Measurements from ENCODE around the gene OR6M1.

DNA sequence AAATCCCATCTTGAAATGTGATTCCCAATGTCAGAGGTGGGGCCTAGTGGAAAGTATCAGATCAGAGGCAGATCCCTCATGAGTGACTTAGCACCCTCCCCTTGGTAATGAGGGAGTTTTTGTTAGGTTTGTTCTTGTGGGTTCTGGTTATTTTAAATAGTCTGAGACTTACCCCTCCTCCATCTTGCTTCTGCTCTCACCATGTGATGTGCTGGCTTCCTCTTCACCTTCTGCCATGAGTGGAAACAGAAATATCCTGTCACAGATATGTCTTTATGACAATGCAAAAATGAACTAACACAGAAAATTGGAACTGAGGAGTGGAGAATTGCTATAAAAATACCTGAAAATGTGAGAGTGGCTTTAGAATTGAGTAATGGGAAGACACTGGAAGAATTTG, 46.2 kb upstream of the OR6M1 start:
- TF ChIP-seq RFX5 (IDR thresholded peaks at IDR 0.05) (no peak), POLR2A (IDR thresholded peaks at IDR 0.05; ENCODE audit: low read length) (no peak), MAFK (IDR thresholded peaks at IDR 0.05; ENCODE audit: partially characterized antibody) (no peak), MAX (IDR thresholded peaks at IDR 0.05) (no peak), JUNB (IDR thresholded peaks at IDR 0.05) (no peak)
- TF ChIP-seq, protein P1, sequence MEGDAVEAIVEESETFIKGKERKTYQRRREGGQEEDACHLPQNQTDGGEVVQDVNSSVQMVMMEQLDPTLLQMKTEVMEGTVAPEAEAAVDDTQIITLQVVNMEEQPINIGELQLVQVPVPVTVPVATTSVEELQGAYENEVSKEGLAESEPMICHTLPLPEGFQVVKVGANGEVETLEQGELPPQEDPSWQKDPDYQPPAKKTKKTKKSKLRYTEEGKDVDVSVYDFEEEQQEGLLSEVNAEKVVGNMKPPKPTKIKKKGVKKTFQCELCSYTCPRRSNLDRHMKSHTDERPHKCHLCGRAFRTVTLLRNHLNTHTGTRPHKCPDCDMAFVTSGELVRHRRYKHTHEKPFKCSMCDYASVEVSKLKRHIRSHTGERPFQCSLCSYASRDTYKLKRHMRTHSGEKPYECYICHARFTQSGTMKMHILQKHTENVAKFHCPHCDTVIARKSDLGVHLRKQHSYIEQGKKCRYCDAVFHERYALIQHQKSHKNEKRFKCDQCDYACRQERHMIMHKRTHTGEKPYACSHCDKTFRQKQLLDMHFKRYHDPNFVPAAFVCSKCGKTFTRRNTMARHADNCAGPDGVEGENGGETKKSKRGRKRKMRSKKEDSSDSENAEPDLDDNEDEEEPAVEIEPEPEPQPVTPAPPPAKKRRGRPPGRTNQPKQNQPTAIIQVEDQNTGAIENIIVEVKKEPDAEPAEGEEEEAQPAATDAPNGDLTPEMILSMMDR (IDR thresholded peaks at IDR 0.05) = no peak
- TF ChIP-seq, protein P2, sequence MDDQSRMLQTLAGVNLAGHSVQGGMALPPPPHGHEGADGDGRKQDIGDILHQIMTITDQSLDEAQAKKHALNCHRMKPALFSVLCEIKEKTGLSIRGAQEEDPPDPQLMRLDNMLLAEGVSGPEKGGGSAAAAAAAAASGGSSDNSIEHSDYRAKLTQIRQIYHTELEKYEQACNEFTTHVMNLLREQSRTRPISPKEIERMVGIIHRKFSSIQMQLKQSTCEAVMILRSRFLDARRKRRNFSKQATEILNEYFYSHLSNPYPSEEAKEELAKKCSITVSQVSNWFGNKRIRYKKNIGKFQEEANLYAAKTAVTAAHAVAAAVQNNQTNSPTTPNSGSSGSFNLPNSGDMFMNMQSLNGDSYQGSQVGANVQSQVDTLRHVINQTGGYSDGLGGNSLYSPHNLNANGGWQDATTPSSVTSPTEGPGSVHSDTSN (IDR thresholded peaks at IDR 0.05) = no peak
- TF ChIP-seq, protein P3, sequence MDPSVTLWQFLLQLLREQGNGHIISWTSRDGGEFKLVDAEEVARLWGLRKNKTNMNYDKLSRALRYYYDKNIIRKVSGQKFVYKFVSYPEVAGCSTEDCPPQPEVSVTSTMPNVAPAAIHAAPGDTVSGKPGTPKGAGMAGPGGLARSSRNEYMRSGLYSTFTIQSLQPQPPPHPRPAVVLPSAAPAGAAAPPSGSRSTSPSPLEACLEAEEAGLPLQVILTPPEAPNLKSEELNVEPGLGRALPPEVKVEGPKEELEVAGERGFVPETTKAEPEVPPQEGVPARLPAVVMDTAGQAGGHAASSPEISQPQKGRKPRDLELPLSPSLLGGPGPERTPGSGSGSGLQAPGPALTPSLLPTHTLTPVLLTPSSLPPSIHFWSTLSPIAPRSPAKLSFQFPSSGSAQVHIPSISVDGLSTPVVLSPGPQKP (IDR thresholded peaks at IDR 0.05; ENCODE audit: low read depth, low read length) = no peak

Measured in A549 (cell line).